GM12878 (cell line): ENCODE results near the gene CDK16. TPM values are rescaled to one million over a fixed set of nuclear protein-coding genes. Genes with fewer than 3 reads are reported as not detected.

Source experiments
- ATAC-seq: fragments of 200-7000 bp; cut with Tn5 transposase; 3 replicates; pipeline ENCODE4 v1.9.1; 2020; ENCODE audit warnings: mild to moderate bottlenecking, moderate library complexity
- BruUV-seq: library from RNA; stranded (reverse); fragments of 400-500 nt; replicated peaks from 2 replicates; lab custom pipeline; 2021; lab: Mats Ljungman, UMichigan
- CTCF ChIA-PET: fragments of 300-600 bp; sonication (Branson Sonifier 250); formaldehyde crosslinking; extraction: SDS; loops from one replicate; lab custom pipeline; 2021; ENCODE audit warnings: inconsistent platforms; lab: Yijun Ruan, JAX
- POLR2A ChIA-PET: fragments of 350-600 bp; formaldehyde crosslinking; extraction: SDS; loops from one replicate; lab custom pipeline; 2021; ENCODE audit warnings: inconsistent platforms; lab: Charles Lee
- RAD21 ChIA-PET: fragments of 300-600 bp; sonication (Branson Sonifier 250); formaldehyde crosslinking; loops from one replicate; lab custom pipeline; 2023; ENCODE audit warnings: antibody characterized with exemption; ENCODE audit not compliant: unreplicated experiment; lab: Charles Lee
- SMC1A ChIA-PET: fragments of 300-600 bp; sonication (Branson Sonifier 250); formaldehyde crosslinking; loops from one replicate; lab custom pipeline; 2023; ENCODE audit not compliant: unreplicated experiment, uncharacterized antibody; lab: Charles Lee
- DNase-seq: peaks from one replicate; pipeline ENCODE4 v3.0.0-alpha.2; 2011; ENCODE audit warnings: low read depth, low spot score
- FAIRE-seq: peaks from 3 replicates; lab custom pipeline; 2011; peaks lifted over from hg19 to GRCh38; lab: Jason Lieb, UNC
- H2AFZ ChIP-seq: 2 replicates; pipeline ENCODE4 v1.6.0; 2011; ENCODE audit warnings: low read depth, low read length, control low read depth; ENCODE audit not compliant: control insufficient read depth
- H3K27ac ChIP-seq: 2 replicates; pipeline ENCODE4 v1.5.1; 2011; ENCODE audit warnings: control low read depth; ENCODE audit not compliant: control insufficient read depth, insufficient read depth
- H3K27me3 ChIP-seq, 2 experiments: replicated peaks in 1 of 2; 2 replicates each; pipeline versions ENCODE4 v1.6.0 to v1.6.1; 2011; ENCODE audit warnings: low read length in 1 of 2; ENCODE audit not compliant: control insufficient read depth in 2 of 2, insufficient read depth in 2 of 2
- H3K36me3 ChIP-seq, 2 experiments: 2 replicates each; pipeline ENCODE4 v1.5.1; 2011; ENCODE audit warnings: low read length in 1 of 2; ENCODE audit not compliant: control insufficient read depth in 2 of 2, insufficient read depth in 2 of 2
- H3K4me1 ChIP-seq: 2 replicates; pipeline ENCODE4 v1.6.1; 2011; ENCODE audit warnings: mild to moderate bottlenecking, low read length, moderate library complexity, mixed read lengths; ENCODE audit not compliant: control insufficient read depth, insufficient read depth
- H3K4me2 ChIP-seq: 2 replicates; pipeline ENCODE4 v1.6.0; 2011; ENCODE audit warnings: control low read depth; ENCODE audit not compliant: control insufficient read depth, insufficient read depth
- H3K4me3 ChIP-seq: fragments of 200-600 bp; sonication (generic); 2 replicates; pipeline ENCODE4 v1.5.1; 2016
- H3K79me2 ChIP-seq: 2 replicates; pipeline ENCODE4 v1.6.0; 2011; ENCODE audit warnings: low read length; ENCODE audit not compliant: control insufficient read depth, insufficient read depth
- H3K9ac ChIP-seq: 2 replicates; pipeline ENCODE4 v1.8.0; 2011; ENCODE audit warnings: low read length, control low read depth, mixed read lengths; ENCODE audit not compliant: control insufficient read depth, insufficient read depth
- H3K9me3 ChIP-seq: replicated peaks from 3 replicates; pipeline ENCODE4 v1.5.1; 2011; ENCODE audit warnings: mild to moderate bottlenecking, low read length; ENCODE audit not compliant: control insufficient read depth, insufficient read depth
- H4K20me1 ChIP-seq: 2 replicates; pipeline ENCODE4 v1.6.0; 2011; ENCODE audit not compliant: control insufficient read depth, insufficient read depth
- ATF2 ChIP-seq: IDR thresholded peaks from 2 replicates; pipeline ENCODE4 v1.6.1; 2012; ENCODE audit warnings: low read length, inconsistent platforms
- CEBPB ChIP-seq, 2 experiments: fragments of 150-350 bp in 1 of 2; IDR thresholded peaks; 2 replicates each; pipeline ENCODE4 v1.6.1; 2012 to 2014; ENCODE audit warnings: low read depth in 2 of 2, low read length in 2 of 2, borderline replicate concordance in 1 of 2, inconsistent platforms in 1 of 2
- CREM ChIP-seq: IDR thresholded peaks from 2 replicates; pipeline ENCODE4 v1.6.1; 2014; ENCODE audit warnings: antibody characterized with exemption, low read depth
- DPF2 ChIP-seq: fragments of 450-650 bp; IDR thresholded peaks from 2 replicates; pipeline ENCODE4 v1.6.1; 2017; ENCODE audit warnings: mild to moderate bottlenecking
- ESRRA ChIP-seq: IDR thresholded peaks from 2 replicates; pipeline ENCODE4 v1.6.1; 2012; ENCODE audit warnings: mild to moderate bottlenecking, low read length, improper control_type of control experiment
- HCFC1 ChIP-seq: fragments of 150-350 bp; IDR thresholded peaks from 2 replicates; pipeline ENCODE4 v1.6.1; 2014; ENCODE audit warnings: low read length
- IKZF2 ChIP-seq, 2 experiments: fragments of 450-650 bp; IDR thresholded peaks; 2 replicates each; pipeline ENCODE4 v1.6.1; 2017; ENCODE audit warnings: mild to moderate bottlenecking in 2 of 2, moderate library complexity in 2 of 2
- MEF2B ChIP-seq: fragments of 450-650 bp; IDR thresholded peaks from 2 replicates; pipeline ENCODE4 v1.6.1; 2018; ENCODE audit warnings: mild to moderate bottlenecking, moderate library complexity; ENCODE audit not compliant: partially characterized antibody, poor library complexity, severe bottlenecking
- NBN ChIP-seq: fragments of 450-650 bp; IDR thresholded peaks from 2 replicates; pipeline ENCODE4 v1.6.1; 2016
- NFYB ChIP-seq: IDR thresholded peaks from 2 replicates; pipeline ENCODE4 v1.6.1; 2011; ENCODE audit warnings: low read depth, mild to moderate bottlenecking, low read length, improper control_type of control experiment, moderate library complexity; ENCODE audit not compliant: insufficient read depth
- POLR2AphosphoS5 ChIP-seq: IDR thresholded peaks from 2 replicates; pipeline ENCODE4 v1.6.1; 2011; ENCODE audit warnings: mild to moderate bottlenecking, low read length, inconsistent platforms
- RCOR1 ChIP-seq: conservative IDR thresholded peaks from 2 replicates; pipeline ENCODE4 v1.6.1; 2012; ENCODE audit warnings: low read depth, low read length, improper control_type of control experiment
- TARDBP ChIP-seq: IDR thresholded peaks from 2 replicates; pipeline ENCODE4 v1.6.1; 2016; ENCODE audit warnings: borderline replicate concordance
- YY1 ChIP-seq: IDR thresholded peaks from 2 replicates; pipeline ENCODE4 v1.6.1; 2011; ENCODE audit warnings: low read depth, mild to moderate bottlenecking, low read length
- ZBED1 ChIP-seq: IDR thresholded peaks from 2 replicates; pipeline ENCODE4 v1.6.1; 2016; ENCODE audit warnings: borderline replicate concordance
- ZNF217 ChIP-seq: fragments of 450-650 bp; IDR thresholded peaks from 2 replicates; pipeline ENCODE4 v1.6.1; 2017; ENCODE audit warnings: antibody characterized with exemption, mild to moderate bottlenecking
- ZNF384 ChIP-seq: IDR thresholded peaks from 2 replicates; pipeline ENCODE4 v1.6.1; 2012; ENCODE audit warnings: low read depth, mild to moderate bottlenecking, low read length, improper control_type of control experiment, borderline replicate concordance
- ZSCAN29 ChIP-seq: fragments of 450-650 bp; IDR thresholded peaks from 2 replicates; pipeline ENCODE4 v1.6.1; 2017; ENCODE audit warnings: mild to moderate bottlenecking, moderate library complexity
- WGBS: methylation state at CpG from one replicate; pipeline ENCODE4 v1.1.6; 2016; ENCODE audit warnings: low lambda C conversion rate; ENCODE audit not compliant: insufficient replicate concordance, insufficient coverage; ENCODE audit errors: missing lambda C conversion rate; 5-methylcytosine and 5-hydroxymethylcytosine counted together
- in situ Hi-C: fragments of 300-500 bp; cut with MboI; formaldehyde crosslinking; loops from 9 replicates; pipeline ENCODE4 v1.14.3; 2018; ENCODE audit warnings: mixed read lengths
- intact Hi-C: fragments of 100-400 bp; cut with micrococcal nuclease; formaldehyde crosslinking; loops from one replicate; pipeline ENCODE4 v1.14.2; 2022; ENCODE audit not compliant: unreplicated experiment
- polyA plus RNA-seq, 11 experiments: library from polyadenylated mRNA; depleted of rRNA in 4 of 11; unstranded in 6 of 11; stranded (reverse) in 5 of 11; fragments of >200 nt; fragmentation: Nextera tagmentation in 4 of 11; fragmentation: Illumina TruSeq in 1 of 11; extraction: Ambion mirVana in 4 of 11; extraction: Trizol in 1 of 11; gene quantifications; 1 replicate in 1 of 11; 2 replicates in 10 of 11; pipeline versions ENCODE4 v1.2.1 to v1.2.3, GENCODE V29; 2011 to 2016; ENCODE audit warnings: inconsistent platforms in 2 of 11, missing spikeins in 2 of 11, low read depth in 1 of 11
- total RNA-seq, 4 experiments: library from RNA; depleted of rRNA in 3 of 4; stranded (reverse); fragments of >200 nt in 3 of 4; fragmentation: Illumina TruSeq in 1 of 4; extraction: Trizol in 1 of 4; gene quantifications; 2 replicates each; pipeline versions ENCODE4 v1.2.1 to v1.2.3, GENCODE V29; 2013 to 2021
- TF ChIP-seq, protein P1 (sequence below): IDR thresholded peaks from 2 replicates; pipeline ENCODE4 v1.6.1; 2012; ENCODE audit warnings: low read depth, low read length, improper control_type of control experiment

Gene CDK16
- total and polyA plus RNA-seq, 10 of the 15 experiments (the other 5 are each of a cell fraction or from before 2014, with no cell fraction given) = 2.4 to 75.1 (median 48.2) TPM

- no peaks in the 10 kb centered on the region for H3K79me2 ChIP-seq
- CTCF ChIA-PET = interaction anchor here (1.6 kb wide), 1 partner anchor 179 kb away, joined by 5 read pairs; no protein-coding TSS in a partner anchor
- no peak overlapping the region for H3K4me2 ChIP-seq
- RAD21 ChIA-PET = no interaction called here
- ATAC-seq (no peak), DNase-seq (no peak), FAIRE-seq (no peak)
- H3K27me3 ChIP-seq = no peaks in the 10 kb centered on the region
- POLR2A ChIA-PET = interaction anchor here (2.0 kb wide), 1 partner anchor 11 kb away, joined by 6 read pairs; no protein-coding TSS in a partner anchor
- no peak overlapping the region for H3K9ac ChIP-seq
- H3K4me1 ChIP-seq = no peaks in the 10 kb centered on the region
- no peak overlapping the region for H3K4me3 ChIP-seq
- H3K36me3 ChIP-seq = peaks cover 42 to 66% of the 10 kb centered on the region in 2 experiments
- H2AFZ ChIP-seq = no peak overlapping the region
- SMC1A ChIA-PET = no interaction called here
- TF ChIP-seq DPF2 (no peak), MEF2B (no peak), HCFC1 (no peak), ZSCAN29 (no peak)
- TF ChIP-seq, protein P1, sequence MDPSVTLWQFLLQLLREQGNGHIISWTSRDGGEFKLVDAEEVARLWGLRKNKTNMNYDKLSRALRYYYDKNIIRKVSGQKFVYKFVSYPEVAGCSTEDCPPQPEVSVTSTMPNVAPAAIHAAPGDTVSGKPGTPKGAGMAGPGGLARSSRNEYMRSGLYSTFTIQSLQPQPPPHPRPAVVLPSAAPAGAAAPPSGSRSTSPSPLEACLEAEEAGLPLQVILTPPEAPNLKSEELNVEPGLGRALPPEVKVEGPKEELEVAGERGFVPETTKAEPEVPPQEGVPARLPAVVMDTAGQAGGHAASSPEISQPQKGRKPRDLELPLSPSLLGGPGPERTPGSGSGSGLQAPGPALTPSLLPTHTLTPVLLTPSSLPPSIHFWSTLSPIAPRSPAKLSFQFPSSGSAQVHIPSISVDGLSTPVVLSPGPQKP = no peak
- no peaks in the 10 kb centered on the region for H3K9me3 ChIP-seq
- peaks cover 6% of the 10 kb centered on the region; the same call in 1 of the 2 replicates for H4K20me1 ChIP-seq
- H3K27ac ChIP-seq = no peak overlapping the region
- in situ Hi-C loops = loop anchor here (25.0 kb wide), 1 partner anchor 1731 kb away; no protein-coding TSS in a partner anchor
- intact Hi-C loops = no loop called here
- WGBS = 97% methylated on average over 3 of the region's 3 CpGs
- no TSS peak for BruUV-seq
These were observed 12.2 kb upstream of the CDK16 start for GRCh38 chrX:47206316-47206715.

GRCh38 chrX:47208108-47208507 lies 10.4 kb upstream of the CDK16 start:
- H3K4me3 ChIP-seq = no peak overlapping the region
- H3K27me3 ChIP-seq = no peaks in the 10 kb centered on the region
- H4K20me1 ChIP-seq = peaks cover 6% of the 10 kb centered on the region; the same call in 1 of the 2 replicates
- H3K4me1 ChIP-seq = no peaks in the 10 kb centered on the region
- BruUV-seq = no TSS peak
- no peak overlapping the region for H2AFZ ChIP-seq
- intact Hi-C loops = no loop called here
- H3K36me3 ChIP-seq = peaks cover 34 to 66% of the 10 kb centered on the region in 2 experiments
- FAIRE-seq (no peak), ATAC-seq (no peak), DNase-seq (no peak)
- H3K79me2 ChIP-seq = no peaks in the 10 kb centered on the region
- ChIA-PET POLR2A (interaction anchor here (2.0 kb wide), 1 partner anchor 10 kb away, joined by 6 read pairs; no protein-coding TSS in a partner anchor), SMC1A (no interaction called here), RAD21 (no interaction called here), CTCF (interaction anchor here (1.6 kb wide), 1 partner anchor 177 kb away, joined by 5 read pairs; no protein-coding TSS in a partner anchor)
- in situ Hi-C loops = loop anchor here (25.0 kb wide), 1 partner anchor 1729 kb away; no protein-coding TSS in a partner anchor
- H3K4me2 ChIP-seq = no peak overlapping the region
- H3K27ac ChIP-seq = no peak overlapping the region
- H3K9ac ChIP-seq = no peak overlapping the region
- no peaks in the 10 kb centered on the region for H3K9me3 ChIP-seq
- 90% methylated on average over 11 of the region's 12 CpGs for WGBS
- TF ChIP-seq ZNF384 (no peak), POLR2AphosphoS5 (no peak), YY1 (no peak), NFYB (no peak), CEBPB (IDR thresholded peaks at IDR 0.05; ENCODE audit: borderline replicate concordance in 1 of 2, low read depth in 2 of 2, low read length in 2 of 2) (no peak), ATF2 (no peak), RCOR1 (no peak), CREM (no peak), ZBED1 (no peak), NBN (no peak), TARDBP (no peak), ZNF217 (no peak), ESRRA (no peak), IKZF2 (IDR thresholded peaks at IDR 0.05) (no peak)
